ENCODE results near the gene ARL6IP6. TPM values are rescaled to one million over a fixed set of nuclear protein-coding genes. Genes with fewer than 3 reads are reported as not detected.

The ARL6IP6 gene
- total and polyA plus RNA-seq, 2 of the 13 experiments (the other 11 are each of a cell fraction or from before 2014, with no cell fraction given): 45.0 to 65.9 TPM

GRCh38 chr2:152717228-152718075 lies 968 bp upstream of the ARL6IP6 start, which contains the start of gene PRPF40A (continued):
- TF ChIP-seq ZNF691 (CRISPR knock-in tag; IDR thresholded peaks at IDR 0.05; ENCODE audit: borderline replicate concordance, low read depth) (peak; percentile 76), ZNF614 (CRISPR knock-in tag; IDR thresholded peaks at IDR 0.05; ENCODE audit: borderline replicate concordance) (no peak), ZNF883 (CRISPR knock-in tag; IDR thresholded peaks at IDR 0.05; ENCODE audit: not compliant biosample characterization) (peak; percentile 50), MLLT10 (CRISPR knock-in tag; IDR thresholded peaks at IDR 0.05) (no peak), ZNF225 (CRISPR knock-in tag; IDR thresholded peaks at IDR 0.05) (peak; percentile 45; the same call in 1 of the 2 replicates), ZNF331 (CRISPR knock-in tag; IDR thresholded peaks at IDR 0.05) (peak; percentile 38), LCORL (IDR thresholded peaks at IDR 0.05) (no peak), LCORL (CRISPR knock-in tag; IDR thresholded peaks at IDR 0.05) (no peak; the same call in 1 of the 2 replicates), UBTF (CRISPR knock-in tag; IDR thresholded peaks at IDR 0.05) (no peak; the same call in 1 of the 2 replicates), ZNF749 (CRISPR knock-in tag; IDR thresholded peaks at IDR 0.05; ENCODE audit: borderline replicate concordance) (0 out of 2 replicates have a peak, but pooled peaks have one; percentile 72), MIER2 (CRISPR knock-in tag; IDR thresholded peaks at IDR 0.05) (no peak; the same call in 1 of the 2 replicates), ASH2L (IDR thresholded peaks at IDR 0.05; ENCODE audit: insufficient read length, low read depth, low read length) (peak; percentile 99), ZNF446 (CRISPR knock-in tag; IDR thresholded peaks at IDR 0.05) (peak; percentile 68; the same call in 1 of the 2 replicates), GMEB1 (CRISPR knock-in tag; IDR thresholded peaks at IDR 0.05; ENCODE audit: borderline replicate concordance) (peak; percentile 97)
- TF ChIP-seq, protein P1, sequence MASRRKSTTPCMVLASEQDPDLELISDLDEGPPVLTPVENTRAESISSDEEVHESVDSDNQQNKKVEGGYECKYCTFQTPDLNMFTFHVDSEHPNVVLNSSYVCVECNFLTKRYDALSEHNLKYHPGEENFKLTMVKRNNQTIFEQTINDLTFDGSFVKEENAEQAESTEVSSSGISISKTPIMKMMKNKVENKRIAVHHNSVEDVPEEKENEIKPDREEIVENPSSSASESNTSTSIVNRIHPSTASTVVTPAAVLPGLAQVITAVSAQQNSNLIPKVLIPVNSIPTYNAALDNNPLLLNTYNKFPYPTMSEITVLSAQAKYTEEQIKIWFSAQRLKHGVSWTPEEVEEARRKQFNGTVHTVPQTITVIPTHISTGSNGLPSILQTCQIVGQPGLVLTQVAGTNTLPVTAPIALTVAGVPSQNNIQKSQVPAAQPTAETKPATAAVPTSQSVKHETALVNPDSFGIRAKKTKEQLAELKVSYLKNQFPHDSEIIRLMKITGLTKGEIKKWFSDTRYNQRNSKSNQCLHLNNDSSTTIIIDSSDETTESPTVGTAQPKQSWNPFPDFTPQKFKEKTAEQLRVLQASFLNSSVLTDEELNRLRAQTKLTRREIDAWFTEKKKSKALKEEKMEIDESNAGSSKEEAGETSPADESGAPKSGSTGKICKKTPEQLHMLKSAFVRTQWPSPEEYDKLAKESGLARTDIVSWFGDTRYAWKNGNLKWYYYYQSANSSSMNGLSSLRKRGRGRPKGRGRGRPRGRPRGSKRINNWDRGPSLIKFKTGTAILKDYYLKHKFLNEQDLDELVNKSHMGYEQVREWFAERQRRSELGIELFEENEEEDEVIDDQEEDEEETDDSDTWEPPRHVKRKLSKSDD (CRISPR knock-in tag; IDR thresholded peaks at IDR 0.05; ENCODE audit: low read depth): no peak
- TF ChIP-seq, protein P2, sequence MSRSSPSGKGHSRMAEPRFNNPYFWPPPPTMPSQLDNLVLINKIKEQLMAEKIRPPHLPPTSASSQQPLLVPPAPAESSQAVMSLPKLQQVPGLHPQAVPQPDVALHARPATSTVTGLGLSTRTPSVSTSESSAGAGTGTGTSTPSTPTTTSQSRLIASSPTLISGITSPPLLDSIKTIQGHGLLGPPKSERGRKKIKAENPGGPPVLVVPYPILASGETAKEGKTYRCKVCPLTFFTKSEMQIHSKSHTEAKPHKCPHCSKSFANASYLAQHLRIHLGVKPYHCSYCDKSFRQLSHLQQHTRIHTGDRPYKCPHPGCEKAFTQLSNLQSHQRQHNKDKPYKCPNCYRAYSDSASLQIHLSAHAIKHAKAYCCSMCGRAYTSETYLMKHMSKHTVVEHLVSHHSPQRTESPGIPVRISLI (CRISPR knock-in tag; IDR thresholded peaks at IDR 0.05; ENCODE audit: borderline replicate concordance): peak; percentile 69; the same call in 1 of the 2 replicates
